A549 (cell line): ENCODE results near the gene DHX8.

Experiments
- POLR2A ChIP-seq: IDR thresholded peaks from 2 replicates; pipeline ENCODE4 v1.6.1; 2012; ENCODE audit warnings: mild to moderate bottlenecking, low read length
- SREBF2 ChIP-seq: fragments of 450-650 bp; IDR thresholded peaks from 2 replicates; pipeline ENCODE4 v1.6.1; 2014; ENCODE audit warnings: mild to moderate bottlenecking, moderate library complexity
- TF ChIP-seq, protein P1 (sequence below): fragments of >200 bp; sonication (Bioruptor Twin); formaldehyde crosslinking; IDR thresholded peaks from 3 replicates; pipeline ENCODE4 v1.5.1; 2016

DNA sequence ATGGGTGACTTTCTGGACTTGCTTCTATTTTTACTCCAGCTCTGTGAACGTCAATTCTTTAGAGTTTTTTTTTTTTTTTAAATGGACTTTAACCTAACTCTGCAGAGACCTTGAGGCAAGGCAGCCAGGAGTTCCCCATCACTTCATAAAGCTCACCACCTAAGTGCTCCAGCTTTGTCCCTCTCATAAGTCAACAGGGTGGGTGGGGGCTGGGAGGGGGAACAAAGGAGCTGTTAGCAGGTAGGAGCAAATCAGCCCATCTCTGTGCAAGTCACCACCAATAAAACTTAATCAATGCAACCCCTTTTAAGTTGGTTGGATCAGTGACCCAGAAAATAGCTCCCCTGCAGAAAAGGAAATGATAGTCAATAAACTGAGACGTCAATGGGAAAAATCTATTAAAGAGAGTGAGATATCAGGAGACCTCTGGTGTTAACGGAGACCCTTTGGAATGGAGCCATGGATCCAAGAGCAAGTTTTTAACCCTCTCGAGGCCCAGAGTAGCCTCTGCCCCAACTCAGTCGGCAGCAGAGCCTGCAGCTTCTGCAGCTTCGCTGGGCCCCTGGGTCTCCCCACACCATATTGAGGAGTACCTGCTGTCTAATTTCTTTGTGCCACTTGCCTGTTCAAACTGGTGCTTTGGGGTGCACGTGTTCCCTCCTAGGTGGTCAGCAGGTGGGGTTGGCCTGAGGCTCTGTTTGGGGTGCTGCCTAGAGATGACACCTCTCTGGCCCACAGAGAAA lies 90.0 kb downstream of the DHX8 start:
- TF ChIP-seq POLR2A, result no peak
- no peak for TF ChIP-seq SREBF2
- TF ChIP-seq, protein P1, sequence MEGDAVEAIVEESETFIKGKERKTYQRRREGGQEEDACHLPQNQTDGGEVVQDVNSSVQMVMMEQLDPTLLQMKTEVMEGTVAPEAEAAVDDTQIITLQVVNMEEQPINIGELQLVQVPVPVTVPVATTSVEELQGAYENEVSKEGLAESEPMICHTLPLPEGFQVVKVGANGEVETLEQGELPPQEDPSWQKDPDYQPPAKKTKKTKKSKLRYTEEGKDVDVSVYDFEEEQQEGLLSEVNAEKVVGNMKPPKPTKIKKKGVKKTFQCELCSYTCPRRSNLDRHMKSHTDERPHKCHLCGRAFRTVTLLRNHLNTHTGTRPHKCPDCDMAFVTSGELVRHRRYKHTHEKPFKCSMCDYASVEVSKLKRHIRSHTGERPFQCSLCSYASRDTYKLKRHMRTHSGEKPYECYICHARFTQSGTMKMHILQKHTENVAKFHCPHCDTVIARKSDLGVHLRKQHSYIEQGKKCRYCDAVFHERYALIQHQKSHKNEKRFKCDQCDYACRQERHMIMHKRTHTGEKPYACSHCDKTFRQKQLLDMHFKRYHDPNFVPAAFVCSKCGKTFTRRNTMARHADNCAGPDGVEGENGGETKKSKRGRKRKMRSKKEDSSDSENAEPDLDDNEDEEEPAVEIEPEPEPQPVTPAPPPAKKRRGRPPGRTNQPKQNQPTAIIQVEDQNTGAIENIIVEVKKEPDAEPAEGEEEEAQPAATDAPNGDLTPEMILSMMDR, result no peak
